Fibroblast of lung (primary cell): Measurements from ENCODE around the gene CDKN2B.

Source experiments
- EZH2 ChIP-seq: IDR thresholded peaks from 2 replicates; pipeline ENCODE4 v1.5.1; 2012; ENCODE audit warnings: low read length, control low read depth, mild to moderate bottlenecking; ENCODE audit errors: missing control alignments
- TF ChIP-seq, protein P1 (sequence below), 2 donors: IDR thresholded peaks in 1 of 2; conservative IDR thresholded peaks in 1 of 2; 1 replicate in 1 of 2; 2 replicates in 1 of 2; pipeline ENCODE4 v1.5.1; 2011 to 2012; ENCODE audit warnings: low read length in 2 of 2, control low read depth in 1 of 2, inconsistent platforms in 1 of 2, low read depth in 1 of 2, mild to moderate bottlenecking in 1 of 2

DNA sequence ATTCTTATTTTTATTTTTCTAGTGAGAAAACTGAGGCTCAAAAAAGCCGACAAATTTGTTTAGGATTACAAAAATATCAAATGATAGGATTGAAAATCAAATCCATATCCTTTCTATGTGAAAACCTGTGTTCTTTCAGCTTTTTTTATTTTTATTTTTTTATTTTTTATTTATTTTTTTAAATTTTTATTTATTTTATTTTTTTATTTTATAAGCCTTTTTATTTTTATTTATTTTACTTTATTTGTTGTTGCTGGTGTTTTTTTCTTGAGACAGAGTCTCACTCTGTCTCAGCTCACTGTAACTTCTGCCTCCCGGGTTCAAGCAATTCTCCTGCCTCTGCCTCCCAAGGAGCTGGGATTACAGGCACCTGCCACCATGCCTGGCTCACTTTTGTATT is 45.4 kb upstream of the CDKN2B start:
- TF ChIP-seq, protein P1, sequence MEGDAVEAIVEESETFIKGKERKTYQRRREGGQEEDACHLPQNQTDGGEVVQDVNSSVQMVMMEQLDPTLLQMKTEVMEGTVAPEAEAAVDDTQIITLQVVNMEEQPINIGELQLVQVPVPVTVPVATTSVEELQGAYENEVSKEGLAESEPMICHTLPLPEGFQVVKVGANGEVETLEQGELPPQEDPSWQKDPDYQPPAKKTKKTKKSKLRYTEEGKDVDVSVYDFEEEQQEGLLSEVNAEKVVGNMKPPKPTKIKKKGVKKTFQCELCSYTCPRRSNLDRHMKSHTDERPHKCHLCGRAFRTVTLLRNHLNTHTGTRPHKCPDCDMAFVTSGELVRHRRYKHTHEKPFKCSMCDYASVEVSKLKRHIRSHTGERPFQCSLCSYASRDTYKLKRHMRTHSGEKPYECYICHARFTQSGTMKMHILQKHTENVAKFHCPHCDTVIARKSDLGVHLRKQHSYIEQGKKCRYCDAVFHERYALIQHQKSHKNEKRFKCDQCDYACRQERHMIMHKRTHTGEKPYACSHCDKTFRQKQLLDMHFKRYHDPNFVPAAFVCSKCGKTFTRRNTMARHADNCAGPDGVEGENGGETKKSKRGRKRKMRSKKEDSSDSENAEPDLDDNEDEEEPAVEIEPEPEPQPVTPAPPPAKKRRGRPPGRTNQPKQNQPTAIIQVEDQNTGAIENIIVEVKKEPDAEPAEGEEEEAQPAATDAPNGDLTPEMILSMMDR (conservative IDR thresholded peaks at IDR 0.05 in 1 of 2, IDR thresholded peaks at IDR 0.05 in 1 of 2; ENCODE audit: low read depth in 1 of 2, low read length in 2 of 2), result no peak
- TF ChIP-seq EZH2, result no peak
